Retinal pigment epithelial cell (primary cell): Measurements from ENCODE around the gene CCDC149.

ENCODE experiments used
- DNase-seq: peaks from one replicate; pipeline ENCODE4 v3.0.0-alpha.2; 2010; ENCODE audit warnings: low read depth
- H3K4me3 ChIP-seq: 2 replicates; pipeline ENCODE4 v1.5.1; 2011; ENCODE audit warnings: mild to moderate bottlenecking, low read length, control low read depth, moderate library complexity
- CTCF ChIP-seq: conservative IDR thresholded peaks from 2 replicates; pipeline ENCODE4 v1.5.1; 2011; ENCODE audit warnings: low read depth, low read length, control low read depth, inconsistent platforms

CCDC149 gene

GRCh38 chr4:24937176-24937916 is 24.5 kb upstream of the CCDC149 start:
- TF ChIP-seq CTCF, result no peak
- no peak for DNase-seq
- H3K4me3 ChIP-seq, result no peak overlapping the region

- DNase-seq, result no peak
- TF ChIP-seq CTCF, result no peak
- no peak overlapping the region for H3K4me3 ChIP-seq
These were observed 23.0 kb upstream of the CCDC149 start for GRCh38 chr4:24935856-24936255.

GRCh38 chr4:24934311-24934710 is 21.5 kb upstream of the CCDC149 start:
- DNase-seq, result no peak
- no peak for TF ChIP-seq CTCF
- no peak overlapping the region for H3K4me3 ChIP-seq

- TF ChIP-seq CTCF, result no peak
- DNase-seq, result no peak
- H3K4me3 ChIP-seq, result no peak overlapping the region
These were observed 20.9 kb upstream of the CCDC149 start for GRCh38 chr4:24933684-24934275.

GRCh38 chr4:24932515-24933225 is 19.8 kb upstream of the CCDC149 start:
- no peak for DNase-seq
- TF ChIP-seq CTCF, result no peak
- no peak overlapping the region for H3K4me3 ChIP-seq

GRCh38 chr4:24930151-24930550 is 17.3 kb upstream of the CCDC149 start:
- no peak for TF ChIP-seq CTCF
- no peak for DNase-seq
- H3K4me3 ChIP-seq, result no peak overlapping the region

GRCh38 chr4:24928708-24929107 is 15.9 kb upstream of the CCDC149 start:
- no peak overlapping the region for H3K4me3 ChIP-seq
- DNase-seq, result no peak
- TF ChIP-seq CTCF, result no peak
